HepG2 (cell line): ENCODE measurements around the gene COL2A1.

Experiments
- FOSL1 ChIP-seq: sonication (generic); formaldehyde crosslinking; IDR thresholded peaks from 2 replicates; pipeline ENCODE4 v1.9.0; 2021; ENCODE audit warnings: missing genetic modification reagents, borderline replicate concordance
- PRDM15 ChIP-seq: sonication (generic); formaldehyde crosslinking; IDR thresholded peaks from 2 replicates; pipeline ENCODE4 v1.4.0; 2020; ENCODE audit warnings: missing genetic modification reagents
- RELA ChIP-seq: sonication (generic); formaldehyde crosslinking; IDR thresholded peaks from 2 replicates; pipeline ENCODE4 v1.4.0; 2020; ENCODE audit warnings: missing genetic modification reagents

GRCh38 chr12:48021485-48022179 lies 17.4 kb upstream of the COL2A1 start:
- TF ChIP-seq FOSL1 (CRISPR knock-in tag) (no peak), RELA (CRISPR knock-in tag) (no peak), PRDM15 (CRISPR knock-in tag) (no peak)
